ENCODE measurements around the gene RDM1.

GRCh38 chr17:35894206-35894605 lies 36.4 kb downstream of the RDM1 start:
- TF ChIP-seq POLR2A (IDR thresholded peaks at IDR 0.05), result no peak
- TF ChIP-seq CTCF (IDR thresholded peaks at IDR 0.05), result no peak
